NCI-H2029 treated with DMSO at 0.1 percent for 48 hours (cell line): Measurements from ENCODE around the gene NSUN2.
A peak's percentile ranks its signal among the peaks of the same experiment; 100 is the strongest.
"Not testable (repeated sequence)": the region's sequence is repeated elsewhere in the genome, so short reads cannot be mapped to it uniquely, and the experiment has no call there.

Experiments used
- DNase-seq: peaks from one replicate; lab custom pipeline; 2025; lab: John Stamatoyannopoulos, UW

NSUN2 gene

GRCh38 chr5:6582507-6583048 lies 50.3 kb downstream of the NSUN2 start:
- DNase-seq = no peak

GRCh38 chr5:6581559-6582426 lies 51.1 kb downstream of the NSUN2 start:
- no peak for DNase-seq

- DNase-seq = no peak
Measured at GRCh38 chr5:6581090-6581489, 51.8 kb downstream of the NSUN2 start.

- no peak for DNase-seq
Measured at GRCh38 chr5:6579535-6579934, 53.3 kb downstream of the NSUN2 start.

DNA sequence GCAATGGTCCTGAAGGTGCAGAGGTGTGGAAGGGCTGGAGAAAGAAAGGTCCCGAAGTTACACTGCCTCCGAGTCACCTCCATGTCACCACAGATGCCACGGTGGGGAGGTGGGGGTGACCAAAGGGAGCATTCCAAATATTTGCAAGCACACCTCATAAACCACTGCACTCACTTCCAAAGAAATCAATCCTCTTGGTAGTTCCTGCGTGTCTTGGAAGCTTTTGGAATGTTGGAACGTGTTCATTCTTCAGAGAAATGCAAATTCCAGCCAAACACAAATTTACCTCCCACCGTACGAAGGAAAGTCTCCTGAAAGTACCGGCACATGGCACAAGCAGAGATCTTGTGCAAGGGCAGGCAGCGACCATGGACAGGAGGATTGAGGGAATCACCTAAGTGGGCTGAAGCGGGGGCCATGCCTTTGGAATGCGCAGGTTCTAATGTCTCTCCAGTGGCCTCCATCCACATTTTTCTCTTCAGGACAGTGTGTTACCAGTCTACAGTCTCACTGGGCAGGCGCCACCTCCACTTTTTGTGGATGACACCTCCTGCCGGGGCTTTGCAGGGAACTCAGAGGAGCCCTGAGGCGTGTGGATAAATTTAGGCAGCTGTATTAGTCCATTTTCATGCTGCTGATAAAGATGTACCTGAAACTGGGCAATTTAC lies 54.0 kb downstream of the NSUN2 start:
- DNase-seq = no peak

DNA sequence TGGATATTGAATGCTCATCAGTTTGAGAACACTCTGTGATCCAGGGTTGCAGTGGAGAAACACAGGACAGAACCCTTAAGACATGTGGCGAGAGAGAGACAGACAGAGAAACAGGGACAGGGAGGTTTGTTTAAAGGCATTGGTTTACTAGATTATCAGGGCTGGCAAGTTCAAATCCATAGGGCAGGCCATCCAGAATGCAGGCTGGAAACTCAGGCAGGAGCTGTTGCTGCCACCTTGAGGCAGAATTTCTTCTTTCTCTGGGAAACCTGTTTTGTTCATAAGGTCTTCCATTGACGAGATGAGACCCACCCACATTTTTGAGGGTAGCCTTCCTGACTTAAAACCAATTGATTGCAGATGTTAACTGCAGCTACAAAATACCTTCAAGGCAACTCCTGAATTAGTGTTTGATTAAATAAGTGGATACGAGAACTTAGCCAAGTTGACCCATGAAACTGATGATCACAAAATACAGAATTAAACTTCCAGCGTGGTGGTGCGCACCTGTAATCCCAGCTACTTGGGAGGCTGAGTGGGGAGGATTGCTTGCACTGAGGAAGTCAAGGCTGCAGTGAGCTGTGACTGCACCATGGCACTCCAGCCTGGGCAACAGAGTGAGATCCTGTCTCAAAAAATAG lies 55.9 kb downstream of the NSUN2 start:
- DNase-seq = peak; percentile 79

DNA sequence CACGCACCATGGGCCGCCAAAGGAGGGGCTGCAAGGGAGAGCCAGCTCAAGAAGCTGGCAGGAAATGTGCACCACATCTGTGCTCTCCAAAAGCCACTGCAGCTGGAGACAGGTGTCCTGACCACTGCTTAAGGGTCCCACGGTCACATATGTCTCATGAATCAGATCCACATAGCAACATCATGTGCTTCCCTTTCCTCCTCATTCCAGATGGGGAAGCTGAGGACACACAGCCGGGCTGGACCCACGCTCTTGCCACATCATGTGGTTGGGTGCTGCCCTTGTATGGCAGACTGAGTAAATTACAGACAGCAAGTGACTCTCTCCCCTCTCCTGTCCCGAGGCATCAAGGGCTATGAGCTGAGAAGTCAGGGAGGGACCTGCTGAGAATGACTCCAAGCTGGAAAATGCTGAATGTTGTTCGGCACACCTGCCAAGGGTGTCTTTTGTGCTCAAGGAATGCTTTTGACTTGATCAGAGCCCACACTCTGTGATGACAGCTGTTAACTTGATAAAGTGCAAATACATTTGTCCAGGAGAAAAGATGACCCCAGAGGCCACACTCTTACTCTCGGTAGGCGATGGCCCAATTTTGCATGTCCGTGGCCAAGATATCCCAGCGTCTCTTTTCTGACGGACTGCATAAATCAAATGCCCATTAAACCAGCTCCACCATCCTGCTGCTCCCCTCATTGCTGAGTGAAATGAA lies 58.2 kb downstream of the NSUN2 start:
- DNase-seq = peak; percentile 5

DNA sequence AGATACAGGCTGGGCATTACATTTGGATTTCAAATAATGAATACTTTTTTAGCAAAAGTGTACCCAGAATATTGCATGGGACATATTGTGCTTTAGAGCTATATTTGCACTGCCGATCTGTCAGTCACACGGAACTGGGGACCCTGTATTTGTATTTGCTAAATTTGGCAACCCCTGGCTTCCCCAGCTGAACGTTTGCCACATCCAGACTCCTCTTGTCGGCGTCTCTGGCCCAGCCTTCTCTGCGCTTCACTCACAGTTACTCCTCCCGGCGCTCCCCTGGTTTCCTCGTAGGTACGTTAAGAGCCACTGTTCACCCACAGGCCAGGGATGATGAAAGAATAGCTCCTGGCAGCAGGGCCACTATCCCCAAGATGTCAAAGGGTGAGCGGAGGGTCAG lies 58.7 kb downstream of the NSUN2 start:
- no peak for DNase-seq

DNA sequence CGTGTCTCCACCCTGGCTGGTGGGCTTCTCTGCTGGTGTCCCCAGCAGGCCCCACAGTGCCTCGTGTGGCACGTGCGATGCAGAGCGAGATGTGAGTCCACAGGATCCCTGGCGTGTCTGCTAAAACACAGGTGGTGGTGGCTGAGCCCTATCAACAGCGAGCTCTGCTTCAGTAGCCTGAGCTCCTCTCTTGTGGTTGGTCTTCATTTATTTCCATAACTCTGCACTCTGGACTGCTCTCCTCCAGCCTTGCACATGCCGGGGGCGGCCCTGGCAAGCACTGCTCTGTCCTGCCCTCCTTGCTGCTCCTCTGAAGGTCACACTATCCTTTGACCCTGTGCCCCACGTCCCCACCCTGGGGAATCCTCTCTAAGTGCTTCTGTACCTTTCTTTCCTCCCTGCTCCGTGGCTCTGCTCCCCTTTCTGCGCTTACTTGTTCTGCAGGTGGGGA lies 59.2 kb downstream of the NSUN2 start:
- DNase-seq = no peak

DNA sequence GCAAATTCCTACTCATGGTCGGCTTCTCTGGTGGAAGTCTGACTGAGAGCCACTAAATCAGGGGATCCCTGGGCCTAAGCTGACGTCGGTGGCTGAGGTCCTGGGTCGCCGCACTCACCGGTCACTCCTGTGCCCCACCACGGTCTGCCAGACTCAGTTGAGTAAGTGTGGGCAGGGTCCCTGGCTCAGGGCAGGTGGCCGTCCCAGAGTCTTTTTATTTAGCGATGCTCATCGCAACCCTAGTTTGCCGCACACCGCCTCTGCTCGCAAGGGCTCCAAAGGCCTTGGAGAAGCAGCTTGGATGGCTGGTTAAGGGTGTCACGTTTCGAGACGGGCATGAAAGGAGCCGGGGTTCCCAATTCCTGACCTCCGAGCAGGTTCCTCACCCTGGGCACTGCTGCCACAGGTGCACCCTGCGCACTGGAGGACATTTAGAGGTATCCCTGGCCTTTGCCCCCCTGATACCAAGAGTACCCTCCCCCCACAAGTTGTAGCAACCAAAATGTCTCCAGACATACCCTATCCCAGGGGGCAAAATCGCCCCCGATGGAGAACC lies 59.9 kb downstream of the NSUN2 start:
- no peak for DNase-seq

- DNase-seq = no peak
Measured at GRCh38 chr5:6572086-6572824, 60.6 kb downstream of the NSUN2 start.

DNA sequence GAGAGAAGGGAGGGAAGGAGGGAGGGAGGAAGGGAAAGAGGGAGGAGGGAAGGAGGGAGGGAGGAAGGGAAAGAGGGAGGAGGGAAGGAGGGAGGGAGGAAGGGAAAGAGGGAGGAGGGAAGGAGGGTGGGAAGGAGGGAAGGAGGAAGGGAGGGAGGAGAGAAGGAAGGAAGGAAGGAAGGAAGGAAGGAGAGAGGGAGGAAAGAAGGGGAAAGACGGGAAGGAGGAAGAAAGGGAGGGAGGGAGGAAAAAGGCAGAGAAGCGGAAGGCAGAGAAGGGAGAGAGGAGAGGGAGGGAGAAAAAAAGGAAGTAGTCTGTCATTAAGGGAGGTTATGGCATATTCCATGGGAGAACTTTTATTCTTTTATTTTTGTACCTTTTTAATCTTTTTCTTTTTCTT lies 61.2 kb downstream of the NSUN2 start:
- DNase-seq = not testable (repeated sequence)

- DNase-seq = no peak
Measured at GRCh38 chr5:6570530-6570929, 62.3 kb downstream of the NSUN2 start.

- no peak for DNase-seq
Measured at GRCh38 chr5:6568889-6569288, 64.0 kb downstream of the NSUN2 start.

GRCh38 chr5:6568383-6568782 lies 64.5 kb downstream of the NSUN2 start:
- DNase-seq = no peak

DNA sequence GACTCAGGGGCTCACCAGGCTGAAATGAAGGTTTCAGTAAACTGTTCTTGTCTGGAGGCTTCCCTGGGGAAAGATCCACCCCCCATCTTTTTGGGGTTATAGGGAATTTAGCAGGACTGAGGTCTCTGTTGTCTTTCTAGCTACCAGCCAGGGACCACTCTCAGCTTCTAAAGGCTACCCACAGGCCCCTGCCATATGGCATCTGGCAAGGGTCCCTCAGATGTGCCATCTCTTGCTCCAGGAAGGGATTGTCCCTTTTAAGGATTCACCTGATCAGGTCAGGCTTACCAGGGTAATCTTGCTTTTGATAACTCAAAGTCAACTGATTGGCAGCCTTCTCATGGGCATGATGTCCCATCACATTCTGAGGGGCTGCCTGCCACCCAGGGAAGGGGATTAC lies 65.0 kb downstream of the NSUN2 start:
- DNase-seq = no peak

GRCh38 chr5:6567068-6567467 lies 65.8 kb downstream of the NSUN2 start:
- no peak for DNase-seq

GRCh38 chr5:6565492-6565891 lies 67.4 kb downstream of the NSUN2 start:
- DNase-seq = no peak

DNA sequence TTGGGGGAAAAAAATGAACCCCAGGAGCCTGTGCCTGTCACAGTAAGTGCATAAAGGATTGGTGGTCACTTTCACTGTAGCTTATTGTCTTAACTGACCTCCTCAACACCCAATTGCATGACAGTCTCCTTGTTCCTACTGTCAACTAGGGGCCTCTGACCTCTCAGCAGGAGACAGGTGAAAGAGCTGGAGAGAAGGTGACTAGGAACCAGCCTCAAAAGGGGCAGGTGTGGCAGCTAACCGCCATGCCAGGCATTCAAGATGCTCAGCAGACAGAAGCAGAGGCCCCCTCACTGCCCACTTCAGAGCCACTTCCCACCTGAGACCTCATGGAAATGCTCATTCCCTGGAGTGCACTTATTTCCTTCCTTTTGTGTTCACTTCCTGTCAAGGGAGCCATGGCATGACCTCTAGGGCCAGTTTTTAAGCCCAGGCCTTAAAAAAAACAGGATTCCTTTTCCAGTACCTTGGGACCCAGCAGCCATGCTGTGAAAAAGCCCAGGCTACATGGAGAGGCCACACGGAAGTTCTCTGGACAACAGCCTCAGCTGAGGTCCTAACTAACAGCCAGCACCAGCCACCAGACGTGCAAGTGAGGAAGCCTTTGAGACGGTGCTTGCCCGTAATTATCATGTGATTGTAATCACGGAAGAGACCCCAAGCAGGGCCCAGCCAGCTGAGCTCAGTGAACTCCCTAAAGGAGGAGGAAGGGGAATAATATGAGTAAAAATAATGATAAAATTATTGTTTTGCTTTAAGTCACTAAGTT lies 74.9 kb downstream of the NSUN2 start:
- DNase-seq = no peak

GRCh38 chr5:6556802-6557102 lies 76.1 kb downstream of the NSUN2 start:
- DNase-seq = no peak
